K562 (cell line): ENCODE measurements around the gene OR52E5. TPM values are rescaled to one million over a fixed set of nuclear protein-coding genes. Genes with fewer than 3 reads are reported as not detected.

ENCODE experiments used
- ATAC-seq: fragments of 200-7000 bp; cut with Tn5 transposase; 3 replicates; pipeline ENCODE4 v1.9.1; 2020; ENCODE audit warnings: moderate library complexity
- BruUV-seq: library from RNA; stranded (reverse); fragments of 400-500 nt; replicated peaks from 2 replicates; lab custom pipeline; 2021; lab: Mats Ljungman, UMichigan
- CTCF ChIA-PET: fragments of 300-600 bp; formaldehyde crosslinking; extraction: SDS; loops from one replicate; lab custom pipeline; 2021; ENCODE audit warnings: low intra/inter-chr PET ratio; lab: Yijun Ruan, JAX
- POLR2A ChIA-PET: fragments of 300-600, 350-650 bp; sonication (Branson Sonifier 250); formaldehyde crosslinking; extraction: SDS; loops from one replicate; lab custom pipeline; 2021; ENCODE audit warnings: antibody characterized with exemption, inconsistent platforms; lab: Yijun Ruan, JAX
- DNase-seq, 4 experiments: peaks; one replicate each; pipeline versions ENCODE4 v3.0.0 to v3.0.0-alpha.2; 2011 to 2018; ENCODE audit warnings: low spot score in 3 of 4, mixed read lengths in 3 of 4; ENCODE audit errors: extremely low read depth in 1 of 4
- FAIRE-seq: peaks from 2 replicates; lab custom pipeline; 2011; peaks lifted over from hg19 to GRCh38; lab: Jason Lieb, UNC
- H2AFZ ChIP-seq: 2 replicates; pipeline ENCODE4 v1.6.0; 2011; ENCODE audit warnings: low read depth, low read length, control low read depth, inconsistent platforms
- H3K27ac ChIP-seq: fragments of 200-600 bp; 3 replicates; pipeline ENCODE4 v1.8.0; 2011; ENCODE audit warnings: low read depth, mild to moderate bottlenecking, control low read depth, inconsistent platforms, low read length, moderate library complexity, mixed read lengths; ENCODE audit errors: extremely low read depth
- H3K27me3 ChIP-seq, 2 experiments: fragments of 300-600 bp in 1 of 2; 2 replicates in 1 of 2; 3 replicates in 1 of 2; pipeline versions ENCODE4 v1.6.0 to v1.8.0; 2011; ENCODE audit warnings: inconsistent platforms in 2 of 2, low read length in 2 of 2, mild to moderate bottlenecking in 1 of 2, mixed read lengths in 1 of 2, moderate library complexity in 1 of 2; ENCODE audit not compliant: control insufficient read depth in 2 of 2, insufficient read depth in 2 of 2
- H3K36me3 ChIP-seq: fragments of 300-600 bp; 3 replicates; pipeline ENCODE4 v1.8.0; 2011; ENCODE audit warnings: mild to moderate bottlenecking, low read length, inconsistent platforms; ENCODE audit not compliant: control insufficient read depth, insufficient read depth
- H3K4me1 ChIP-seq, 2 experiments: fragments of 200-600 bp in 1 of 2; replicated peaks in 1 of 2; 2 replicates in 1 of 2; 3 replicates in 1 of 2; pipeline versions ENCODE4 v1.5.1 to v1.8.0; 2011; ENCODE audit warnings: inconsistent platforms in 2 of 2, low read length in 2 of 2, mild to moderate bottlenecking in 1 of 2, mixed read lengths in 1 of 2, moderate library complexity in 1 of 2; ENCODE audit not compliant: control insufficient read depth in 2 of 2, insufficient read depth in 2 of 2
- H3K4me2 ChIP-seq: 2 replicates; pipeline ENCODE4 v1.6.1; 2011; ENCODE audit warnings: low read length, control low read depth, inconsistent platforms, mixed read lengths; ENCODE audit not compliant: insufficient read depth
- H3K4me3 ChIP-seq: fragments of 200-600 bp; sonication (generic), shearing (Covaris generic); 2 replicates; pipeline ENCODE4 v1.5.1; 2016; ENCODE audit warnings: control low read depth, inconsistent platforms
- H3K79me2 ChIP-seq: fragments of 200-600 bp; 3 replicates; pipeline ENCODE4 v1.8.0; 2011; ENCODE audit warnings: low read length, inconsistent platforms; ENCODE audit not compliant: control insufficient read depth, insufficient read depth
- H3K9ac ChIP-seq, 2 experiments: 2 replicates each; pipeline versions ENCODE4 v1.6.0 to v1.6.1; 2011; ENCODE audit warnings: low read depth in 2 of 2, low read length in 2 of 2, control low read depth in 1 of 2, inconsistent platforms in 1 of 2, mild to moderate bottlenecking in 1 of 2, mixed read lengths in 1 of 2; ENCODE audit not compliant: insufficient read depth in 1 of 2
- H3K9me1 ChIP-seq: one replicate; pipeline ENCODE4 v1.6.0; 2011; ENCODE audit warnings: inconsistent platforms, mild to moderate bottlenecking, low read length, moderate library complexity; ENCODE audit not compliant: control insufficient read depth, insufficient read depth
- H3K9me3 ChIP-seq: replicated peaks from 2 replicates; pipeline ENCODE4 v1.5.1; 2011; ENCODE audit warnings: low read depth, low read length, inconsistent platforms; ENCODE audit not compliant: control insufficient read depth, insufficient read depth
- H4K20me1 ChIP-seq: replicated peaks from 2 replicates; pipeline ENCODE4 v1.6.1; 2011; ENCODE audit warnings: low read length, inconsistent platforms, mixed read lengths; ENCODE audit not compliant: control insufficient read depth, insufficient read depth
- ARID1B ChIP-seq: fragments of 450-650 bp; IDR thresholded peaks from 2 replicates; pipeline ENCODE4 v1.6.1; 2016; ENCODE audit warnings: antibody characterized with exemption, mild to moderate bottlenecking, inconsistent platforms
- CBFA2T3 ChIP-seq: fragments of 450-650 bp; IDR thresholded peaks from 2 replicates; pipeline ENCODE4 v1.6.1; 2017
- CBX8 ChIP-seq: fragments of 200-600 bp; sonication (generic); IDR thresholded peaks from 2 replicates; pipeline ENCODE4 v1.6.1; 2012; ENCODE audit warnings: borderline replicate concordance, mixed run types, low read depth, mild to moderate bottlenecking, moderate library complexity, mixed read lengths, low read length, control low read depth, inconsistent platforms; ENCODE audit not compliant: poor library complexity, severe bottlenecking; ENCODE audit errors: extremely low read depth
- CSDE1 ChIP-seq, 2 experiments: fragments of 450-650 bp; IDR thresholded peaks; 2 replicates each; pipeline ENCODE4 v1.6.1; 2016; ENCODE audit warnings: mild to moderate bottlenecking in 1 of 2
- KLF16 ChIP-seq: IDR thresholded peaks from 2 replicates; pipeline ENCODE4 v1.6.1; 2016; ENCODE audit warnings: antibody characterized with exemption
- MAX ChIP-seq: sonication (generic); formaldehyde crosslinking; IDR thresholded peaks from 2 replicates; pipeline ENCODE4 v1.9.0; 2022; ENCODE audit warnings: mild to moderate bottlenecking, missing genetic modification reagents
- NCOA2 ChIP-seq, 2 experiments: fragments of 450-650 bp; IDR thresholded peaks; 2 replicates each; pipeline ENCODE4 v1.6.1; 2018; ENCODE audit warnings: mild to moderate bottlenecking in 2 of 2, moderate library complexity in 1 of 2; ENCODE audit not compliant: partially characterized antibody in 2 of 2
- NFE2 ChIP-seq: IDR thresholded peaks from 2 replicates; pipeline ENCODE4 v1.6.1; 2014; ENCODE audit warnings: antibody characterized with exemption, low read depth
- NFE2L1 ChIP-seq: fragments of 450-650 bp; IDR thresholded peaks from 2 replicates; pipeline ENCODE4 v1.6.1; 2016; ENCODE audit warnings: missing genetic modification characterization, low read depth, mild to moderate bottlenecking, missing compliant biosample characterization, moderate library complexity, borderline replicate concordance
- NR4A1 ChIP-seq, 2 experiments: fragments of 250-450 bp in 1 of 2; fragments of 450-650 bp in 1 of 2; sonication (Bioruptor Pico) in 1 of 2; IDR thresholded peaks; 2 replicates each; pipeline versions ENCODE4 v1.4.0 to v1.6.1; 2016 to 2020; ENCODE audit warnings: mild to moderate bottlenecking in 2 of 2, missing compliant biosample characterization in 1 of 2, missing genetic modification characterization in 1 of 2, moderate library complexity in 1 of 2
- PBX2 ChIP-seq, 2 experiments: IDR thresholded peaks in 1 of 2; conservative IDR thresholded peaks in 1 of 2; 2 replicates each; pipeline ENCODE4 v1.6.1; 2016; ENCODE audit warnings: low read depth in 2 of 2, mild to moderate bottlenecking in 1 of 2, missing compliant biosample characterization in 1 of 2, missing genetic modification characterization in 1 of 2, moderate library complexity in 1 of 2
- PHB2 ChIP-seq: fragments of 450-650 bp; IDR thresholded peaks from 2 replicates; pipeline ENCODE4 v1.6.1; 2017; ENCODE audit warnings: low read depth
- PYGO2 ChIP-seq: fragments of 450-650 bp; IDR thresholded peaks from 2 replicates; pipeline ENCODE4 v1.6.1; 2016; ENCODE audit warnings: mild to moderate bottlenecking, missing genetic modification characterization, moderate library complexity, missing compliant biosample characterization
- RFX5 ChIP-seq: IDR thresholded peaks from 2 replicates; pipeline ENCODE4 v1.6.1; 2011; ENCODE audit warnings: low read depth, mild to moderate bottlenecking, improper control_type of control experiment, low read length
- TAL1 ChIP-seq: fragments of 450-650 bp; IDR thresholded peaks from 2 replicates; pipeline ENCODE4 v1.6.1; 2016; ENCODE audit warnings: mild to moderate bottlenecking
- TEAD4 ChIP-seq, 2 experiments: sonication (generic) in 1 of 2; formaldehyde crosslinking in 1 of 2; IDR thresholded peaks; 2 replicates each; pipeline versions ENCODE4 v1.6.1 to v1.8.0; 2012 to 2022; ENCODE audit warnings: borderline replicate concordance in 1 of 2, inconsistent platforms in 1 of 2, low read length in 1 of 2, mild to moderate bottlenecking in 1 of 2, missing genetic modification reagents in 1 of 2
- WGBS: fragments of 100-300 bp; shearing (Covaris generic); methylation state at CpG from one replicate; pipeline ENCODE4 v1.1.6; 2016; ENCODE audit warnings: low coverage, mixed read lengths; ENCODE audit not compliant: insufficient coverage; ENCODE audit errors: missing lambda C conversion rate; 5-methylcytosine and 5-hydroxymethylcytosine counted together
- in situ Hi-C: fragments of 300-500 bp; cut with MboI; formaldehyde crosslinking; loops from 4 replicates; pipeline ENCODE4 v1.15.0; 2018; ENCODE audit warnings: inconsistent platforms, mixed read lengths
- intact Hi-C: fragments of 100-400 bp; cut with micrococcal nuclease; formaldehyde crosslinking; loops from 2 replicates; pipeline ENCODE4 v1.14.2; 2022
- polyA plus RNA-seq, 8 experiments: library from polyadenylated mRNA; depleted of rRNA in 4 of 8; stranded (reverse) in 5 of 8; unstranded in 3 of 8; fragments of >200 nt; fragmentation: Nextera tagmentation in 2 of 8; fragmentation: Illumina TruSeq in 1 of 8; extraction: Ambion mirVana in 2 of 8; extraction: Trizol in 1 of 8; gene quantifications; 2 replicates each; pipeline versions ENCODE4 v1.2.1 to v1.2.3, GENCODE V29; 2011 to 2014; ENCODE audit warnings: inconsistent platforms in 1 of 8, missing spikeins in 1 of 8
- total RNA-seq, 7 experiments: library from RNA; depleted of rRNA in 6 of 7; stranded (reverse); fragments of >200 nt in 6 of 7; fragmentation: Illumina TruSeq in 2 of 7; extraction: Trizol in 2 of 7; gene quantifications; 2 replicates each; pipeline versions ENCODE4 v1.2.1 to v1.2.3, GENCODE V29; 2011 to 2021; ENCODE audit warnings: low replicate concordance in 1 of 7

OR52E5 gene
- total and polyA plus RNA-seq, 9 of the 15 experiments (the other 6 are each of a cell fraction or from before 2014, with no cell fraction given) = not detected

GRCh38 chr11:5846701-5847100 lies 46.3 kb upstream of the OR52E5 start:
- ATAC-seq (no peak), FAIRE-seq (peak; percentile 71), DNase-seq (peak in 1 of 4 experiments; percentile 27)
- H3K79me2 ChIP-seq = no peaks in the 10 kb centered on the region
- no peak overlapping the region; the same call in 2 of the 3 replicates for H3K27ac ChIP-seq
- peak overlapping the region; percentile 5; the same call in 1 of the 2 replicates for H2AFZ ChIP-seq
- H3K27me3 ChIP-seq = no peaks in the 10 kb centered on the region
- H3K4me1 ChIP-seq = no peaks in the 10 kb centered on the region
- in situ Hi-C loops (no loop called here), intact Hi-C loops (no loop called here)
- 0% methylated on average over 1 of the region's 1 CpG for WGBS
- no peak overlapping the region for H3K9ac ChIP-seq
- no peaks in the 10 kb centered on the region for H3K36me3 ChIP-seq
- no peak overlapping the region for H3K4me3 ChIP-seq
- H3K9me1 ChIP-seq = no peaks in the 10 kb centered on the region
- H4K20me1 ChIP-seq = no peaks in the 10 kb centered on the region
- CTCF ChIA-PET = no interaction called here
- POLR2A ChIA-PET = no interaction called here
- BruUV-seq = no TSS peak
- no peaks in the 10 kb centered on the region for H3K9me3 ChIP-seq
- H3K4me2 ChIP-seq = no peak overlapping the region
- no peak for TF ChIP-seq CBX8
- TF ChIP-seq NCOA2 (IDR thresholded peaks at IDR 0.05; ENCODE audit: partially characterized antibody in 2 of 2) = no peak
- no peak for TF ChIP-seq MAX (CRISPR knock-in tag)
- no peak for TF ChIP-seq KLF16
- peak; percentile 46; the same call in 1 of the 2 replicates for TF ChIP-seq TAL1
- TF ChIP-seq PBX2 (CRISPR knock-in tag; IDR thresholded peaks at IDR 0.05; ENCODE audit: low read depth) = no peak
- peak; percentile 93 for TF ChIP-seq PBX2 (tag; conservative IDR thresholded peaks at IDR 0.05; ENCODE audit: low read depth)
- peak; percentile 81 for TF ChIP-seq TEAD4 (IDR thresholded peaks at IDR 0.05; ENCODE audit: low read length)
- TF ChIP-seq TEAD4 (CRISPR knock-in tag; IDR thresholded peaks at IDR 0.05; ENCODE audit: borderline replicate concordance) = no peak
- TF ChIP-seq CSDE1 (IDR thresholded peaks at IDR 0.05) = no peak
- TF ChIP-seq PYGO2 (tag) = no peak
- TF ChIP-seq RFX5 = no peak
- no peak for TF ChIP-seq NFE2L1 (tag)
- no peak for TF ChIP-seq PHB2
- TF ChIP-seq CBFA2T3 = peak; percentile 54
- peak; percentile 68 for TF ChIP-seq ARID1B
- TF ChIP-seq NR4A1 (CRISPR knock-in tag; IDR thresholded peaks at IDR 0.05) = no peak
- TF ChIP-seq NR4A1 (tag; IDR thresholded peaks at IDR 0.05) = no peak
- no peak for TF ChIP-seq NFE2
